Lung microvascular endothelial cell (primary cell): ENCODE data around the gene UVRAG. TPM values are rescaled to one million over a fixed set of nuclear protein-coding genes. Genes with fewer than 3 reads are reported as not detected.

Source experiments
- DNase-seq, 2 donors: peaks; one replicate each; pipeline versions ENCODE4 v3.0.0 to v3.0.0-alpha.2; 2010; ENCODE audit warnings: low read depth in 2 of 2
- total RNA-seq: library from RNA; depleted of rRNA; stranded (reverse); fragments of >200 nt; gene quantifications from 2 replicates; pipeline ENCODE4 v1.2.1, GENCODE V29; 2014

UVRAG gene
- total RNA-seq, 1 donor from 2014 or later: 60.7 TPM

- peak in 1 of 2 donors; percentile 61 for DNase-seq
Observed at GRCh38 chr11:76008474-76008873, 193.5 kb downstream of the UVRAG start.

- no peak for DNase-seq
Observed at GRCh38 chr11:76010051-76010450, 195.0 kb downstream of the UVRAG start.

GRCh38 chr11:76013526-76013925, 198.5 kb downstream of the UVRAG start:
- no peak for DNase-seq

GRCh38 chr11:76023236-76024068, 208.4 kb downstream of the UVRAG start:
- no peak for DNase-seq

- no peak for DNase-seq
Observed at GRCh38 chr11:76025068-76025467, 210.1 kb downstream of the UVRAG start.

- DNase-seq: no peak
Observed at GRCh38 chr11:76025817-76026216, 210.8 kb downstream of the UVRAG start.

GRCh38 chr11:76026281-76026680, 211.3 kb downstream of the UVRAG start:
- DNase-seq: no peak

- DNase-seq: no peak
Observed at GRCh38 chr11:76026862-76027261, 211.9 kb downstream of the UVRAG start.

- peak; percentile 85 to 91 for DNase-seq
Observed at GRCh38 chr11:76030286-76030685, 215.3 kb downstream of the UVRAG start.

GRCh38 chr11:76030968-76031590, 216.1 kb downstream of the UVRAG start:
- DNase-seq: peak in 1 of 2 donors; percentile 73

GRCh38 chr11:76033699-76034098, 218.7 kb downstream of the UVRAG start:
- DNase-seq: no peak

- DNase-seq: no peak
Observed at GRCh38 chr11:76035020-76035419, 220.0 kb downstream of the UVRAG start.

GRCh38 chr11:76038608-76039007, 223.6 kb downstream of the UVRAG start:
- no peak for DNase-seq

- DNase-seq: no peak
Observed at GRCh38 chr11:76041208-76041607, 226.2 kb downstream of the UVRAG start.

GRCh38 chr11:76044750-76045320, 229.8 kb downstream of the UVRAG start:
- DNase-seq: no peak

GRCh38 chr11:76047231-76047630, 232.2 kb downstream of the UVRAG start:
- DNase-seq: peak in 1 of 2 donors; percentile 36

GRCh38 chr11:76047766-76048165, 232.8 kb downstream of the UVRAG start:
- no peak for DNase-seq

GRCh38 chr11:76048763-76049162, 233.8 kb downstream of the UVRAG start:
- peak in 1 of 2 donors; percentile 11 for DNase-seq

- no peak for DNase-seq
Observed at GRCh38 chr11:76049511-76049910, 234.5 kb downstream of the UVRAG start.

GRCh38 chr11:76051937-76052336, 236.9 kb downstream of the UVRAG start:
- no peak for DNase-seq

- no peak for DNase-seq
Observed at GRCh38 chr11:76054330-76054729, 239.3 kb downstream of the UVRAG start.

GRCh38 chr11:76056876-76057275, 241.9 kb downstream of the UVRAG start:
- DNase-seq: no peak
